ENCODE data around the gene DST.

The DST gene

GRCh38 chr6:56642366-56643261 lies at the start of gene DST:
TSS of gene DST (minus strand) at chr6:56642889.
- DNase-seq = no peak

GRCh38 chr6:56691814-56692213 lies 49.1 kb upstream of the DST start:
- no peak for DNase-seq

GRCh38 chr6:56691286-56691595 lies 48.6 kb upstream of the DST start:
- no peak for DNase-seq

- DNase-seq = no peak
These were observed 48.0 kb upstream of the DST start for GRCh38 chr6:56690519-56691285.

GRCh38 chr6:56689663-56690062 lies 47.0 kb upstream of the DST start:
- DNase-seq = no peak

- no peak for DNase-seq
These were observed 46.4 kb upstream of the DST start for GRCh38 chr6:56689114-56689513.

- DNase-seq = no peak
These were observed 45.8 kb upstream of the DST start for GRCh38 chr6:56688521-56688920.

- no peak for DNase-seq
These were observed 44.9 kb upstream of the DST start for GRCh38 chr6:56687551-56687950.

- DNase-seq = no peak
These were observed 43.7 kb upstream of the DST start for GRCh38 chr6:56686429-56686828.

- no peak for DNase-seq
These were observed 43.3 kb upstream of the DST start for GRCh38 chr6:56685994-56686393.

- DNase-seq = no peak
These were observed 42.5 kb upstream of the DST start for GRCh38 chr6:56685102-56685733.

GRCh38 chr6:56684342-56685101 lies 41.8 kb upstream of the DST start:
- no peak for DNase-seq

GRCh38 chr6:56683882-56684281 lies 41.2 kb upstream of the DST start:
- no peak for DNase-seq

- DNase-seq = no peak
These were observed 39.9 kb upstream of the DST start for GRCh38 chr6:56682635-56683034.

- DNase-seq = no peak
These were observed 34.9 kb upstream of the DST start for GRCh38 chr6:56677559-56677958.

- no peak for DNase-seq
These were observed 29.2 kb upstream of the DST start for GRCh38 chr6:56671651-56672461.

GRCh38 chr6:56671160-56671559 lies 28.5 kb upstream of the DST start:
- no peak for DNase-seq

GRCh38 chr6:56669041-56669440 lies 26.4 kb upstream of the DST start:
- DNase-seq = no peak

- DNase-seq = no peak
These were observed 25.5 kb upstream of the DST start for GRCh38 chr6:56668158-56668557.

GRCh38 chr6:56667336-56667735 lies 24.6 kb upstream of the DST start:
- DNase-seq = no peak

- DNase-seq = no peak
These were observed 21.3 kb upstream of the DST start for GRCh38 chr6:56664029-56664428.

GRCh38 chr6:56663344-56663743 lies 20.7 kb upstream of the DST start:
- DNase-seq = no peak

Data from activated naive CD4-positive, alpha-beta T cell treated with anti-CD3 and anti-CD28 coated beads, Interleukin-2, amount 50 U/mL, for 16 hours (primary cell).